K562 (cell line): Measurements from ENCODE around the gene ITPR1. TPM values are rescaled to one million over a fixed set of nuclear protein-coding genes. Genes with fewer than 3 reads are reported as not detected.

ENCODE experiments used
- ARID4B ChIP-seq: sonication (generic); formaldehyde crosslinking; IDR thresholded peaks from 2 replicates; pipeline ENCODE4 v1.8.0; 2022; ENCODE audit warnings: mild to moderate bottlenecking, missing genetic modification reagents
- LCOR ChIP-seq: sonication (generic); formaldehyde crosslinking; IDR thresholded peaks from 2 replicates; pipeline ENCODE4 v1.8.0; 2022; ENCODE audit warnings: mild to moderate bottlenecking, missing genetic modification reagents
- MYBL2 ChIP-seq, 2 experiments: fragments of 450-650 bp in 1 of 2; sonication (generic) in 1 of 2; formaldehyde crosslinking in 1 of 2; IDR thresholded peaks; 2 replicates each; pipeline versions ENCODE4 v1.6.1 to v1.8.1; 2017 to 2022; ENCODE audit warnings: borderline replicate concordance in 1 of 2, inconsistent platforms in 1 of 2, low read depth in 1 of 2, mild to moderate bottlenecking in 1 of 2, missing genetic modification reagents in 1 of 2, moderate library complexity in 1 of 2
- RUNX1 ChIP-seq: sonication (generic); IDR thresholded peaks from 2 replicates; pipeline ENCODE4 v1.6.1; 2016; ENCODE audit warnings: antibody characterized with exemption, low read depth
- SPI1 ChIP-seq: IDR thresholded peaks from 2 replicates; pipeline ENCODE4 v1.6.1; 2011; ENCODE audit warnings: low read depth, low read length, control low read depth, borderline replicate concordance
- SRSF7 ChIP-seq: fragments of 200-400 bp; formaldehyde crosslinking; optimal IDR thresholded peaks from 2 replicates; pipeline ENCODE3; 2017; ENCODE audit warnings: mild to moderate bottlenecking, low read depth, low read length
- TAF1 ChIP-seq: IDR thresholded peaks from 2 replicates; pipeline ENCODE4 v1.6.1; 2011; ENCODE audit warnings: mild to moderate bottlenecking, low read length, moderate library complexity; ENCODE audit not compliant: insufficient read depth, control insufficient read depth, severe bottlenecking; ENCODE audit errors: extremely low read depth
- TOE1 ChIP-seq, 2 experiments: fragments of 450-650 bp in 1 of 2; sonication (generic) in 1 of 2; formaldehyde crosslinking in 1 of 2; IDR thresholded peaks; 2 replicates each; pipeline versions ENCODE4 v1.7.1 to v1.8.0; 2016 to 2022; ENCODE audit warnings: borderline replicate concordance in 2 of 2, mild to moderate bottlenecking in 2 of 2, antibody characterized with exemption in 1 of 2, inconsistent platforms in 1 of 2, low read depth in 1 of 2, missing genetic modification reagents in 1 of 2, moderate library complexity in 1 of 2
- ZNF280B ChIP-seq: fragments of 250-450 bp; sonication (Bioruptor Pico); IDR thresholded peaks from 2 replicates; pipeline ENCODE4 v1.5.1; 2021; ENCODE audit warnings: mild to moderate bottlenecking
- ZNF324 ChIP-seq: fragments of 250-450 bp; sonication (Bioruptor Pico); IDR thresholded peaks from 2 replicates; pipeline ENCODE4 v1.4.0; 2020; ENCODE audit warnings: mild to moderate bottlenecking
- ZNF395 ChIP-seq: fragments of 200-800 bp; sonication (Bioruptor generic); IDR thresholded peaks from 2 replicates; pipeline ENCODE4 v1.6.1; 2017; ENCODE audit warnings: missing genetic modification characterization, missing compliant biosample characterization
- ZNF398 ChIP-seq: fragments of 250-450 bp; sonication (Bioruptor Pico); IDR thresholded peaks from 2 replicates; pipeline ENCODE4 v1.8.0; 2021; ENCODE audit warnings: moderate library complexity, mild to moderate bottlenecking, inconsistent platforms
- ZNF449 ChIP-seq: fragments of 250-450 bp; sonication (Bioruptor Pico); IDR thresholded peaks from 2 replicates; pipeline ENCODE4 v1.8.0; 2022; ENCODE audit warnings: moderate library complexity, mild to moderate bottlenecking, inconsistent platforms
- ZNF583 ChIP-seq: fragments of 250-450 bp; sonication (Bioruptor Pico); IDR thresholded peaks from 2 replicates; pipeline ENCODE4 v1.4.0; 2020
- polyA plus RNA-seq, 8 experiments: library from polyadenylated mRNA; depleted of rRNA in 4 of 8; stranded (reverse) in 5 of 8; unstranded in 3 of 8; fragments of >200 nt; fragmentation: Nextera tagmentation in 2 of 8; fragmentation: Illumina TruSeq in 1 of 8; extraction: Ambion mirVana in 2 of 8; extraction: Trizol in 1 of 8; gene quantifications; 2 replicates each; pipeline versions ENCODE4 v1.2.1 to v1.2.3, GENCODE V29; 2011 to 2014; ENCODE audit warnings: inconsistent platforms in 1 of 8, missing spikeins in 1 of 8
- total RNA-seq, 7 experiments: library from RNA; depleted of rRNA in 6 of 7; stranded (reverse); fragments of >200 nt in 6 of 7; fragmentation: Illumina TruSeq in 2 of 7; extraction: Trizol in 2 of 7; gene quantifications; 2 replicates each; pipeline versions ENCODE4 v1.2.1 to v1.2.3, GENCODE V29; 2011 to 2021; ENCODE audit warnings: low replicate concordance in 1 of 7

ITPR1 gene
- total and polyA plus RNA-seq, 9 of the 15 experiments (the other 6 are each of a cell fraction or from before 2014, with no cell fraction given), result 22.4 to 40.0 (median 27.4) TPM

GRCh38 chr3:4466741-4467521 is 26.2 kb upstream of the ITPR1 start, which contains the start of gene SUMF1 (continued):
- TF ChIP-seq SPI1 (0 out of 2 replicates have a peak, but pooled peaks have one; percentile 31), ARID4B (CRISPR knock-in tag) (peak; percentile 99), ZNF583 (CRISPR knock-in tag) (no peak), LCOR (peak; percentile 94; the same call in 1 of the 2 replicates), ZNF324 (CRISPR knock-in tag) (no peak), ZNF449 (no peak), MYBL2 (IDR thresholded peaks at IDR 0.05; ENCODE audit: low read depth) (no peak), MYBL2 (CRISPR knock-in tag; IDR thresholded peaks at IDR 0.05; ENCODE audit: borderline replicate concordance) (no peak), SRSF7 (no peak), ZNF398 (CRISPR knock-in tag) (no peak), TOE1 (IDR thresholded peaks at IDR 0.05; ENCODE audit: borderline replicate concordance) (peak; percentile 98), TOE1 (CRISPR knock-in tag; IDR thresholded peaks at IDR 0.05; ENCODE audit: borderline replicate concordance, low read depth) (no peak; the same call in 1 of the 2 replicates), ZNF395 (CRISPR knock-in tag) (peak; percentile 92), TAF1 (peak; percentile 95), RUNX1 (no peak), ZNF280B (CRISPR knock-in tag) (no peak)
